Uterus (tissue), 2 donors: ENCODE measurements around the gene OLIG2.

Experiments
- CTCF ChIP-seq, 4 experiments: fragments of 200-600 bp in 2 of 4; fragments of 450-650 bp in 2 of 4; sonication (generic) in 2 of 4; IDR thresholded peaks; one replicate each; pipeline ENCODE4 v1.5.1; 2016 to 2019; ENCODE audit warnings: antibody characterized with exemption in 4 of 4, mild to moderate bottlenecking in 2 of 4, moderate library complexity in 1 of 4
- POLR2A ChIP-seq, 2 donors: fragments of 450-650 bp; IDR thresholded peaks; one replicate each; pipeline ENCODE4 v1.6.1; 2016; ENCODE audit warnings: antibody characterized with exemption in 2 of 2, mild to moderate bottlenecking in 1 of 2, moderate library complexity in 1 of 2

DNA sequence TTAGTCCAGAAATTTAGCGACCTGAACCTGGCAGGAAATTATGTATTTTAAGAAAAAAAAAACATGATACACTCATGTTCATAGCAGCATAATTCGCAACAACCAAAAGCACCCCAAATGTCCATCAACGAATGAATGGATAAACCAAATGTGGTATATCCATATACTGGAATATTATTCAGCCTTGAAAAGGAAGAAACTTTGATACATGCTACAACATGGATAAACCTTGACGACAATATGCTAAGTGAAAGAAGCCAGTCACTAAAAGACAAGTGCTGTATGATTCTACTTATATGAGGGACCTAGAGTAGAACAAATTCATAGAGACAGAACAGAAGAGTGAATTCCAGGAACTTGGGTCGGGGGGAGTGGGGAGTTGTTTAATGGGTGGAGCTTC lies 43.5 kb downstream of the OLIG2 start:
- no peak for TF ChIP-seq POLR2A (IDR thresholded peaks at IDR 0.05)
- no peak for TF ChIP-seq CTCF (IDR thresholded peaks at IDR 0.05)
